Heart right ventricle (tissue), 16 donors: ENCODE results near the gene SLC25A48. TPM values are rescaled to one million over a fixed set of nuclear protein-coding genes. Genes with fewer than 3 reads are reported as not detected.

Experiments used
- ATAC-seq, 8 donors: fragments of 200-7000 bp; cut with Tn5 transposase; one replicate each; pipeline ENCODE4 v1.9.1; 2020; ENCODE audit warnings: mild to moderate bottlenecking in 8 of 8, moderate library complexity in 8 of 8, moderate number of reproducible peaks in 1 of 8
- DNase-seq, 2 donors: peaks; one replicate each; pipeline ENCODE4 v3.0.0-alpha.2; 2020
- H3K27ac ChIP-seq, 10 donors: fragments of 200-600 bp; sonication (generic) in 2 of 10; one replicate each; pipeline versions ENCODE4 v1.5.0 to v1.8.0; 2020 to 2022; ENCODE audit warnings: mild to moderate bottlenecking in 3 of 10
- H3K27me3 ChIP-seq, 7 donors: fragments of 200-600 bp; one replicate each; pipeline ENCODE4 v1.8.0; 2021 to 2022; ENCODE audit warnings: mild to moderate bottlenecking in 2 of 7
- H3K36me3 ChIP-seq, 9 donors: fragments of 200-600 bp; sonication (generic) in 1 of 9; one replicate each; pipeline versions ENCODE4 v1.5.0 to v1.8.0; 2020 to 2022; ENCODE audit warnings: mild to moderate bottlenecking in 2 of 9
- H3K4me1 ChIP-seq, 9 donors: fragments of 200-600 bp; sonication (generic) in 1 of 9; one replicate each; pipeline versions ENCODE4 v1.5.0 to v1.8.0; 2020 to 2022; ENCODE audit warnings: mild to moderate bottlenecking in 4 of 9
- H3K4me3 ChIP-seq, 10 donors: fragments of 200-600 bp; sonication (generic) in 2 of 10; one replicate each; pipeline versions ENCODE4 v1.5.0 to v1.8.0; 2020 to 2022; ENCODE audit warnings: mild to moderate bottlenecking in 7 of 10, moderate library complexity in 2 of 10
- H3K9me3 ChIP-seq, 11 donors: fragments of 200-600 bp in 10 of 11; sonication (generic) in 2 of 11; one replicate each; pipeline versions ENCODE4 v1.5.0 to v1.8.0; 2013 to 2022; ENCODE audit warnings: mild to moderate bottlenecking in 2 of 11, control low read depth in 1 of 11, moderate library complexity in 1 of 11
- CTCF ChIP-seq, 9 donors: fragments of 200-600 bp; sonication (generic) in 2 of 9; IDR thresholded peaks; one replicate each; pipeline versions ENCODE4 v1.5.0 to v1.8.0; 2021 to 2022; ENCODE audit warnings: antibody characterized with exemption in 9 of 9, mild to moderate bottlenecking in 5 of 9, moderate library complexity in 1 of 9
- WGBS, 2 donors: extraction: QIAGEN DNeasy Blood & Tissue Kit; methylation state at CpG; one replicate each; pipeline ENCODE4 v1.1.7; 2013; ENCODE audit warnings: inconsistent platforms in 1 of 2; 5-methylcytosine and 5-hydroxymethylcytosine counted together
- intact Hi-C, 10 donors: fragments of 100-400 bp; cut with DNase I; formaldehyde crosslinking; loops; one replicate each; pipeline versions ENCODE4 v1.11.1 to v1.14.2; 2022
- polyA plus RNA-seq, 2 donors: library from polyadenylated mRNA; stranded (reverse); fragments of 200-250 nt; gene quantifications; one replicate each; pipeline ENCODE4 v1.2.3, GENCODE V29; 2013
- total RNA-seq, 10 donors: library from RNA; stranded (reverse); fragmentation: NEBNext Ultra II Directional in 3 of 10; extraction: Animal tissue kit (Norgen Biotek cat#: 25700) in 3 of 10; gene quantifications; one replicate each; pipeline versions ENCODE4 v1.2.1 to v1.2.4, GENCODE V29; 2021 to 2023
- donor health status: Arrhythmogenic right ventricular cardiomyopathy.
- donor health status: ischemic (EF 13 %, LVEDD 7.1; RV severe dilation, severe dysfunction).
- donor health status: healthy with polysubstance abuse.
- donor health status: DM: no; HTN: yes; CAD: no.
- donor health status: DM: no; HTN: no; CAD: no.
- donor health status: ischemic (EF 25% LVEDD 6.9; RV normal size, moderate dysfunction).
- donor health status: ischemic (EF 25% LVEDD 5.7; RV mildly dilated, moderate dysfunction).
- donor health status: healthy.
- donor health status: DM: yes; HTN: yes; CAD: no.
- donor health status: Ischemic cardiomyopathy.
- donor health status: ischemic (EF 35%, LVEDD 5.7; RV mildly dilated, moderate dysfunction).
- donor health status: nonischemic (EF 11% LVEDD 7.7; RV severe dilation, severe dysfunction).
- donor health status: DM: yes; HTN: yes; CAD: no.
- donor health status: PGD.
- donor health status: ischemic (EF 29% LVEDD 5.4; RV normal size, mild dysfunction).
- donor health status: nonischemic (EF 23%, LVEDD 6.1; RV moderate dilation, normal function).

Gene SLC25A48
- total and polyA plus RNA-seq, 12 donors: 0.16 to 10.8 (median 0.25) TPM; not detected in 7

- intact Hi-C loops: no loop called here
- no peak overlapping the region for H3K27ac ChIP-seq
- WGBS, 2 donors: 19 to 23% methylated on average over 3 of the region's 3 CpGs
- no peaks in the 10 kb centered on the region for H3K9me3 ChIP-seq
- no peak for ATAC-seq
- H3K4me1 ChIP-seq: no peaks in the 10 kb centered on the region
- H3K36me3 ChIP-seq: no peaks in the 10 kb centered on the region
- H3K27me3 ChIP-seq: peaks cover 0 to 73% (median 50%) of the 10 kb centered on the region in 7 donors
- no peak for TF ChIP-seq CTCF (IDR thresholded peaks at IDR 0.05)
- no peak overlapping the region for H3K4me3 ChIP-seq
- no peak for DNase-seq
Observed at GRCh38 chr5:135901633-135902032, 67.2 kb downstream of the SLC25A48 start.

GRCh38 chr5:135905144-135905543 is 70.7 kb downstream of the SLC25A48 start:
- no peaks in the 10 kb centered on the region for H3K9me3 ChIP-seq
- H3K27ac ChIP-seq: no peak overlapping the region
- ATAC-seq (no peak), DNase-seq (no peak)
- no peak for TF ChIP-seq CTCF (IDR thresholded peaks at IDR 0.05)
- WGBS, 2 donors: 65 to 74% methylated on average over 1 of the region's 1 CpG
- H3K4me1 ChIP-seq: no peaks in the 10 kb centered on the region
- H3K4me3 ChIP-seq: no peak overlapping the region
- intact Hi-C loops: no loop called here
- no peaks in the 10 kb centered on the region for H3K36me3 ChIP-seq
- H3K27me3 ChIP-seq: peaks cover 4 to 72% (median 56%) of the 10 kb centered on the region in 7 donors

GRCh38 chr5:135913713-135914626 is 79.5 kb downstream of the SLC25A48 start:
- Histone ChIP-seq H3K27me3 (peaks cover 0 to 76% (median 51%) of the 10 kb centered on the region in 7 donors), H3K9me3 (no peaks in the 10 kb centered on the region), H3K4me1 (no peaks in the 10 kb centered on the region), H3K4me3 (no peak overlapping the region), H3K27ac (no peak overlapping the region), H3K36me3 (no peaks in the 10 kb centered on the region)
- WGBS, 2 donors: 78% methylated on average over 4 of the region's 4 CpGs
- ATAC-seq (no peak), DNase-seq (no peak)
- TF ChIP-seq CTCF (IDR thresholded peaks at IDR 0.05): no peak
- intact Hi-C loops: no loop called here

- Histone ChIP-seq H3K4me3 (no peak overlapping the region), H3K36me3 (no peaks in the 10 kb centered on the region), H3K9me3 (no peaks in the 10 kb centered on the region), H3K27me3 (peaks cover 0 to 75% (median 37%) of the 10 kb centered on the region in 7 donors), H3K4me1 (no peaks in the 10 kb centered on the region), H3K27ac (no peak overlapping the region)
- intact Hi-C loops: no loop called here
- no peak for TF ChIP-seq CTCF (IDR thresholded peaks at IDR 0.05)
- ATAC-seq (no peak), DNase-seq (no peak)
- 90 to 91% methylated on average over 5 of the region's 5 CpGs for WGBS, 2 donors
Observed at GRCh38 chr5:135915466-135916001, 81.1 kb downstream of the SLC25A48 start.
